ENCODE data around the gene YIPF4. TPM values are rescaled to one million over a fixed set of nuclear protein-coding genes. Genes with fewer than 3 reads are reported as not detected.
"Not testable (repeated sequence)": the region's sequence is repeated elsewhere in the genome, so short reads cannot be mapped to it uniquely, and the experiment has no call there.

The YIPF4 gene
- total RNA-seq, 1 donor from 2014 or later: 39.4 TPM

DNA sequence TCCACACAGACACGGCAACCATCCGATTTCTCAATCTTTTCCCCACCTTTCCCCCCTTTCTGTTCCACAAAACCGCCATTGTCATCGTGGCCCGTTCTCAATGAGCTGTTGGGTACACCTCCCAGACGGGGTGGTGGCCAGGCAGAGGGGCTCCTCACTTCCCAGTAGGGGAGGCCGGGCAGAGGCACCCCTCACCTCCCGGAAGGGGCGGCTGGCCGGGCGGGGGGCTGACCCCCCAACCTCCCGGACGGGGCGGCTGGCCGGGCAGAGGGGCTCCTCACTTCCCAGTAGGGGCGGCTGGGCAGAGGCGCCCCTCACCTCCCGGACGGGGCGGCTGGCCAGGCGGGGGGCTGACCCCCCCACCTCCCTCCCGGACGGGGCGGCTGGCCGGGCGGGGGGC is 15.8 kb downstream of the YIPF4 start:
- Mint-ChIP-seq H3K4me1 (ENCODE audit: low read depth) (peaks cover 12% of the 10 kb centered on the region), H3K36me3 (ENCODE audit: low read depth) (peaks cover 16% of the 10 kb centered on the region)
- intact Hi-C loops (cut with micrococcal nuclease); H3K9me3 Mint-ChIP-seq; H3K27ac Mint-ChIP-seq; DNase-seq (ENCODE audit: low spot score); H3K27me3 Mint-ChIP-seq (ENCODE audit: insufficient read depth); H3K4me3 Mint-ChIP-seq: not testable (repeated sequence)

DNA sequence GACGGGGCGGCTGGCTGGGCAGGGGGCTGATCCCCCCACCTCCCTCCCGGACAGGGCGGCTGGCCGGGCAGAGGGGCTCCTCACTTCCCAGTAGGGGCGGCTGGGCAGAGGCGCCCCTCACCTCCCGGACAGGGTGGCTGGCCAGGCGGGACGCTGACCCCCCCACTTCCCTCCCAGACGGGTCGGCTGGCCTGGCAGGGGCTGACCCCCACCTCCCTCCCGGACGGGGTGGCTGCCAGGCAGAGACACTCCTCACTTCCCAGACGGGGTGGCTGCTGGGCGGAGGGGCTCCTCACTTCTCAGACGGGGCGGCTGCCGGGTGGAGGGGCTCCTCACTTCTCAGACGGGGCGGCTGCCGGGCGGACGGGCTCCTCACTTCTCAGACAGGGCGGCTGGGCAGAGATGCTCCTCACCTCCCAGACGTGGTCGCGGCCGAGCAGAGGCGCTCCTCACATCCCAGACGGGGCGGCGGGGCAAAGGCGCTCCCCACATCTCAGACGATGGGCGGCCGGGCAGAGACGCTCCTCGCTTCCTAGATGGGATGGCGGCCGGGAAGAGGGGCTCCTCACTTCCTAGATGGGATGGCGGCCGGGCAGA is 16.4 kb downstream of the YIPF4 start:
- H3K4me1 Mint-ChIP-seq (ENCODE audit: low read depth); H3K27ac Mint-ChIP-seq; H3K4me3 Mint-ChIP-seq; H3K9me3 Mint-ChIP-seq; DNase-seq (ENCODE audit: low spot score); H3K27me3 Mint-ChIP-seq (ENCODE audit: insufficient read depth); intact Hi-C loops (cut with micrococcal nuclease): not testable (repeated sequence)
- H3K36me3 Mint-ChIP-seq (ENCODE audit: low read depth): peaks cover 18% of the 10 kb centered on the region

DNA sequence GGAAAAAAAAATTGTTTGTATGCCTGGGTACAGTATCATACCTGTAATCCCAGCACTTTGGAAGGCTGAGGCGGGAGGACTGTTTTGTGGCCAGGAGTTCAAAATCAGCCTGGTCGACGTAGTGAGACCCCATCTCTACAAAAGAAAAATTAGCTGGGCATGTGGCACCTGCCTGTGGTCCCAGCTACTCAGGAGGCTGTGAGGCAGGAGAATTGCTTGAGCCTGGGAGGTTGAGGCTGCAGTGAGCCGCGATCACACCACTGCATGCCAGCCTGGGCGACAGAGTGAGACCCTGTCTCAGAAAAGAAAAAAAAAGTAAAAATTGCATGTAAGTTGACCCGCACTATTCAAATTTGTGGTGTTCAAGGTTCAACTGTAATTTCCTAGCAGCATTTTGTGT is 32.9 kb downstream of the YIPF4 start:
- DNase-seq (ENCODE audit: low spot score): no peak
- intact Hi-C loops (cut with micrococcal nuclease): no loop called here
- no peak overlapping the region for H3K4me3 Mint-ChIP-seq
- peaks cover 5% of the 10 kb centered on the region for H3K36me3 Mint-ChIP-seq (ENCODE audit: low read depth)
- no peaks in the 10 kb centered on the region for H3K4me1 Mint-ChIP-seq (ENCODE audit: low read depth)
- H3K27me3 Mint-ChIP-seq (ENCODE audit: insufficient read depth): no peaks in the 10 kb centered on the region
- no peak overlapping the region for H3K27ac Mint-ChIP-seq
- H3K9me3 Mint-ChIP-seq: no peaks in the 10 kb centered on the region

DNA sequence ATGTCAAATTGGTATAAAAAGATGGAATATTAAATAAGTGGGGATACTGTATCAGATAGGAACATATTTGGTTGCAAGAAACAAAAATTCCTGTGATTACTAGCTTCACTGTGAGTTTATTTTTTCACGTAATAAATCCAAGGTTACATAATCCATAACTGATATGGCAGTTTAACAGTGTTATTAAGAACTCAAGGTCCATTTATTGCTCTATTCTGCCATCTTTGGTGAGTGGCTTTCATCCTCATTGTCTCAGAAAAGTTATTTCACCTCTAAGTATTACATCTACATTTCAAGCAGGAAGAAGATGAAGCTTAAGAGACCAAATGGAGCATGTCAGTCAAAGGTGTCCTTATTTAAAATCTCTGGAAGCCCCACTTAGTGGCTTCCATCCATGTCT is 37.2 kb downstream of the YIPF4 start:
- Mint-ChIP-seq H3K4me1 (ENCODE audit: low read depth) (no peaks in the 10 kb centered on the region), H3K9me3 (no peaks in the 10 kb centered on the region), H3K36me3 (ENCODE audit: low read depth) (no peaks in the 10 kb centered on the region), H3K27ac (no peak overlapping the region), H3K27me3 (ENCODE audit: insufficient read depth) (no peaks in the 10 kb centered on the region), H3K4me3 (no peak overlapping the region)
- intact Hi-C loops (cut with micrococcal nuclease): no loop called here
- no peak for DNase-seq (ENCODE audit: low spot score)

DNA sequence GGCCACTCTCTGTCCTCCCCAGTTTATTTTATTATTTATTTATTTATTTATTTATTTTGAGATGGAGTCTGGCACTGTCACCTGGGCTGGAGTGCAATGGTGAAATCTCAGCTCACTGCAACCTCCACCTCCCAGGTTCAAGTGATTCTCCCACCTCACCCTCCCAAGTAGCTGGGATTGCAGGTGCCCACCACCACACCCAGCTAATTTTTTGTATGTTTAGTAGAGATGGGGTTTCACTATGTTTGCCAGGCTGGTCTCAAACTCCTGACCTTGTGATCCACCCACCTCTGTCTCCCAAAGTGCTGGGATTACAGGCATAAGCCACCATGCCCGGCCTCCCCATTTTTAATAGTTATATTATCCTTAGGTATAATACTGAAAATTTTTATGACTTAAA is 51.0 kb downstream of the YIPF4 start:
- H3K4me1 Mint-ChIP-seq (ENCODE audit: low read depth); DNase-seq (ENCODE audit: low spot score); H3K27me3 Mint-ChIP-seq (ENCODE audit: insufficient read depth); intact Hi-C loops (cut with micrococcal nuclease); H3K4me3 Mint-ChIP-seq; H3K36me3 Mint-ChIP-seq (ENCODE audit: low read depth); H3K27ac Mint-ChIP-seq; H3K9me3 Mint-ChIP-seq: not testable (repeated sequence)

DNA sequence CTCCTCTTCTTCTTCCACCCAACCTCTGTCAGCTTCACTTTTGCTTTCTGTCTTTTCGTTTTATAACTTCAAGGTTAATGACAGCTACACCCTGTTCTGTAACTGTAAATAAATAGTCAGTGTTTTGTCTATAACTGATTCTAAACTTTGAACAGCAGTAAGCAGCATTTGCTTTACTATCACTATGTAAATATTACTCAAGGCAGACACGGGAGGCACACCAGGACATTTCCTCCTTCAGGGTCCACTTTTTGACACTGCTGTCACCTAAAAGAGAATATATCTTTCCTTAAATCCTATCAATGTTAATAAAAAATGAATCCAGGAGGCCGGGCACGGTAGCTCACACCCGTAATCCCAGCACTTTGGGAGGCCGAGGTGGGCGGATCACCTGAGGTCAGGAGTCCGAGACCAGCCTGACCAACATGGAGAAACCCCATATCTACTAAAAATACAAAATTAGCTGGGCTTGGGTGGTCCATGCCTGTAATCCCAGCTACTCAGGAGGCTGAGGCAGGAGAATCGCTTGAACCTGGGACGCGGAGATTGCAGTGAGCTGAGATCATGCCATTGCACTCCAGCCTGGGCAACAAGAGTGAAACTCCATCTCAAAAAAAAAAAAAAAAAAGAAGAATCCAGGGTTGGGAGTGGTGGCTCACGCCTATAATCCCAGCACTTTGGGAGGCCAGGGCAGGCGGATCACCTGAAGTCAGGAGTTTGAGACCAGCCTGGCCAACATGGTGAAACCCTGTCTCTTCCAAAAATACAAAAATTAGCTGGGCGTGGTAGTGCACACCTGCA is 51.7 kb downstream of the YIPF4 start:
- H3K27me3 Mint-ChIP-seq (ENCODE audit: insufficient read depth); H3K27ac Mint-ChIP-seq; H3K4me3 Mint-ChIP-seq; H3K9me3 Mint-ChIP-seq; DNase-seq (ENCODE audit: low spot score); intact Hi-C loops (cut with micrococcal nuclease); H3K4me1 Mint-ChIP-seq (ENCODE audit: low read depth); H3K36me3 Mint-ChIP-seq (ENCODE audit: low read depth): not testable (repeated sequence)

DNA sequence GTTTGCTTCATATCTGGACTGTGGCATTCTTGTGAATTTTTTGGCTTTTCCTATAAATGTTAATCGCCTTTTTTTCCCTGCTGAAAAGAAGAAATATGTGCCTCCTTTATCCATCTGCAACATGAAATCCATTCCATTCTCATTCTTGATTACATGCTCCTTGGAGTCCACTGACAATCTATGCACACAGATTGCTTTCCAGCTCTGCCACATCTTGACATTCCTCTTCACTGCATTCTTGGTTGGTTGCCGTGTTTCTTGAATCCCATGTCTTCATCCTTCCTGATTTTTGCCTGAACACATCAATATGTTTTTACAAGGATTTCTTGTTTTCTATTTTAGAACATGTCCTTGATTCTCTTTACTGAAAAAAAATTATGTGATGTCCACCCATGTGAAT is 52.4 kb downstream of the YIPF4 start:
- no peak for DNase-seq (ENCODE audit: low spot score)
- Mint-ChIP-seq H3K9me3 (no peaks in the 10 kb centered on the region), H3K27me3 (ENCODE audit: insufficient read depth) (no peaks in the 10 kb centered on the region), H3K4me1 (ENCODE audit: low read depth) (no peaks in the 10 kb centered on the region), H3K4me3 (no peak overlapping the region), H3K36me3 (ENCODE audit: low read depth) (peaks cover 2% of the 10 kb centered on the region), H3K27ac (no peak overlapping the region)
- intact Hi-C loops (cut with micrococcal nuclease): no loop called here

DNA sequence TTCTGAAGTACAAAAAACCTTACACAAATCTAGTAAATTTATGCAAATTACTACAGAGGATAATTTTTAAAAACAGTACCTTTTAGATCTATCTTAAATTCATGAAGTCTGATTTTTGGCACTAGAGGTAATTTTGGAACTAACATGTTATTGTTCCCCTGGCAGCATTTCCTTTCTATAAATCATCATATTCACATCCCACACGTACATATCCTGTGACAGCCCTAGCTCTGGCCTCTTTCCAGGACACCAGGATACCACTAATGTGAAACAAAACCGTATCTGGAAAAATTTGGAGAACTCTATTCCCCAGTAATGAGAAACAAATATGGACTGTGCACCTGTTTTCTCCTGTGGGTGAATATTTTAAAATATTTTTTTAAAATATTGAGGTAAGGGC is 65.1 kb downstream of the YIPF4 start:
- Mint-ChIP-seq H3K4me1 (ENCODE audit: low read depth) (no peaks in the 10 kb centered on the region), H3K27ac (no peak overlapping the region), H3K27me3 (ENCODE audit: insufficient read depth) (no peaks in the 10 kb centered on the region), H3K36me3 (ENCODE audit: low read depth) (no peaks in the 10 kb centered on the region), H3K9me3 (no peaks in the 10 kb centered on the region), H3K4me3 (no peak overlapping the region)
- DNase-seq (ENCODE audit: low spot score): no peak
- intact Hi-C loops (cut with micrococcal nuclease): no loop called here

DNA sequence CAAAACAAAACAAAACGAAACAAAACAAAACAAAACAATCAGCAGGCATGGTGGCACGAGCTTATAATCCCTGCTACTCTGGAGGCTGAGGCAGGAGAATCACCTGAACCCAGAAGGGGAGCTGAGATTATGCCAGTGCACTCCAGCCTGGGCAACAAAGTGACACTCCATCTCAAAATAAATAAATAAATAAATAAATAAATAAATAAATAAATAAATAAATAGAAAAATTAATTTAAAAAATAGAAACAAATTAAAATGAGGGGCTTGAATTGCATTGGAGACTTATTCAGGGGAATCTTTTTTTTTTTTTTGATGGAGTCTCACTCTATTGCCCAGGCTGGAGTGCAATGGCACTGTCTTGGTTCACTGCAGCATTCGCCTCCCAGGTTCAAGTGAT is 73.1 kb downstream of the YIPF4 start:
- H3K4me3 Mint-ChIP-seq; H3K4me1 Mint-ChIP-seq (ENCODE audit: low read depth); DNase-seq (ENCODE audit: low spot score); H3K9me3 Mint-ChIP-seq; H3K27ac Mint-ChIP-seq; H3K27me3 Mint-ChIP-seq (ENCODE audit: insufficient read depth); H3K36me3 Mint-ChIP-seq (ENCODE audit: low read depth): not testable (repeated sequence)
- intact Hi-C loops (cut with micrococcal nuclease): loop anchor here (10.0 kb wide), 2 partner anchors 396 to 1244 kb away; partner anchors contain the start of gene FAM98A

DNA sequence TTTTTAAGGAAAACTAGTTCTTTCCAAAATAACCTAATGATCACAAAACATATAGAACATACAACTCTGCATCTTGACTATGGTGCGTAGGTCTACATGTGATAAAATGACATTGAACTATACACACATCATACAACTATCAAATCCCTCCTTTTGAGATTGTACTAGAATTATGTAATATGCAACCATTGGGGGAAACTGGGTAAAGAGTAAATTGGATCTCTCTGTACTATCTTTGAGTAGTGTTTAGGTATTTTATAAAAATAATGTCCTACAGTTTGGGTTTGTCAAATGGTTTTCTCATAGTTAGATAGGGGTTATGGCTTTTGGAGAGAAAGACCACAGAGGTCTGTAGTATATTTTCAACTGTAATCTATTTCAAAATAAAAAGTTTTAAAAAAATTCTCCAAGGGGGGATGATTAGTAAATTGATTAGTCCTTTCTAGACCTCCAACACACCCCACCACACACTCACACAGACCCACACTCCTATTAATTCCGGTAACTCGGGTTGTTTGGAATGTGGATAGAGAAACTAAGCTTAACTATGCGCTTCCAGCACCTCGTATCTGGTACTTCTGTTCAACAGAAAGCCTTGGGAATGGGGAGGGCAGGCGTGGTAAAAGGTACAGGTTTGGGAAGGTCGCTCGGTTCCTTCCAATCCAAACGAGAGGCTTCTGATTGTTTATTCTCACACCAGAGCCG is 78.4 kb downstream of the YIPF4 start:
- no peaks in the 10 kb centered on the region for H3K27me3 Mint-ChIP-seq (ENCODE audit: insufficient read depth)
- H3K27ac Mint-ChIP-seq: peak overlapping the region; percentile 76
- H3K36me3 Mint-ChIP-seq (ENCODE audit: low read depth): peaks cover 13% of the 10 kb centered on the region
- H3K9me3 Mint-ChIP-seq: no peaks in the 10 kb centered on the region
- no peak for DNase-seq (ENCODE audit: low spot score)
- intact Hi-C loops (cut with micrococcal nuclease): loop anchor here (1.0 to 10.0 kb wide), 4 partner anchors 273 to 1239 kb away; partner anchors contain the start of genes FAM98A, SPAST and TTC27
- peaks cover 33% of the 10 kb centered on the region for H3K4me1 Mint-ChIP-seq (ENCODE audit: low read depth)
- peak overlapping the region; percentile 89 for H3K4me3 Mint-ChIP-seq

DNA sequence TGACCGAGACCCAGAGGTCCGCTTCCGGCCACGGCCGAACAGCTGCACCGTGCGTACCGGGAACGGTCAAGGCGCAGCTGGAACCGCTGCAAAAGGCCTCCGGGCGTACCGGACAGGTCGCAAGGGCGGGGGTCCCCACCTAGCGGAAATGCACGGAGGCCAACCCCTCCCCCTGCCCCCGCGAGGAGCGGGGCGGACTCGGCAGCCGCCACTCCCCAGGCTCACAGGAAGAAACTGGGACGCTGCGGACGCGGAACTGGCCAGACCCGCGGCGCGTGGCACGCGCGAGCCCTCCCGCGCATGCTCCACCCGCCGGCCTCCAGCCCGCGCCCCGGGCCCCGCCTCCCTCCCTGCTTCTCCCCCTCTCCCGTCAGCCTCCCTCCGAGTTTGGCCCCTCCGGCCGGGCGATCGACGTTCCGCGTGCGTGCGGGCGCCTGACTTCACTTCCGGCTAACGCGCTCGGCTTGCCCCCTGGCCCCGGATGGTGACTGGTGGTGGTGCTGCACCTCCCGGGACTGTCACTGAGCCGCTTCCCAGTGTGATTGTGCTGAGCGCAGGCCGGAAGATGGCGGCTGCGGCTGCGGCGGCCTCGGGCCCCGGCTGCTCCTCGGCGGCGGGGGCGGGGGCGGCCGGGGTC is 79.1 kb downstream of the YIPF4 start, which contains the start of gene BIRC6:
Gene BIRC6 (plus strand): TSS at position 343 of the 637 bp plus-strand sequence. CDS start 139 bp downstream, at position 482.
- peaks cover 19% of the 10 kb centered on the region for H3K36me3 Mint-ChIP-seq (ENCODE audit: low read depth)
- intact Hi-C loops (cut with micrococcal nuclease): loop anchor here (1.0 to 10.0 kb wide), 7 partner anchors 79 to 1238 kb away; partner anchors contain the start of genes FAM98A, MEMO1, SLC30A6 and SPAST
- DNase-seq (ENCODE audit: low spot score): peak; percentile 92
- H3K4me3 Mint-ChIP-seq: peak within 1 kb of the TSS; percentile 89
- no peaks in the 10 kb centered on the region for H3K9me3 Mint-ChIP-seq
- H3K27me3 Mint-ChIP-seq (ENCODE audit: insufficient read depth): no peaks in the 10 kb centered on the region
- peak within 1 kb of the TSS; percentile 96 for H3K27ac Mint-ChIP-seq
- H3K4me1 Mint-ChIP-seq (ENCODE audit: low read depth): peaks cover 38% of the 10 kb centered on the region

DNA sequence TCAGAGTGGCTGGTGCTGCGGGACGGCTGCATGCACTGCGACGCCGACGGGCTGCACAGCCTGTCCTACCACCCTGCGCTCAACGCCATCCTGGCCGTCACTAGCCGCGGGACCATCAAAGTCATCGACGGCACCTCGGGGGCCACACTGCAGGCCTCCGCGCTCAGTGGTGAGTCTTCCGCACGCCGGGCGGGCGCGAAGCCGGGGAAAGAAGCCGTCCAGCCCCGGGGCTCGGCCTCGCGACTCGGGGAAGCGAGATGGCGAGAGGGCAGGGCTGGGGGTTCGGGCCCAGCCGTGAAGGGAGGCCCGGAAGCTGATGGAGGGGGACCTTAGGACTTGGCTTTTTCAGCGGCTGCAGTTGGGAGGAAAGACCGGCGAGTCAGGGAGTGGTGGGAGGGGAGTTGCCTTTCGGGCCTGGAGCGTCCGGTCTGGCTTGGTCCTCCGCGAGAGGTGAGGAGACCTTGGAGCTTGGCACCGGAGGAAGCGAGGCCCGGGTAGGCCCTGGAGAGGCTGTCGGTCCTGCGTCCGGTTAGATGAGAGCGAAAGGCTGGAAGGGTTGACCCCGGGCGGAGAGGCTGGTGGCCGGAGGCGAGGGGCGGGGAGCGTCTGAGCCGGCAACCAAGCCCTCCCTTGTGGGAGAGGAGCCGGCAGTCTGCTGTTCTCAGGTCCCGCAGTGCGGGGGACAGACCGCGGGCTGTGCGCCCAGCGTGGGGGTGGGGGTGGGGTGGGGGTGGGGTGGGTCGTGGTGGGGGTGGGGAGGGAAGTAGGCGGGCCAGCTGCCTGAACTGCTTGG is 79.8 kb downstream of the YIPF4 start:
- Mint-ChIP-seq H3K27me3 (ENCODE audit: insufficient read depth) (no peaks in the 10 kb centered on the region), H3K4me1 (ENCODE audit: low read depth) (peaks cover 40% of the 10 kb centered on the region), H3K4me3 (peak overlapping the region; percentile 89), H3K27ac (peak overlapping the region; percentile 96), H3K9me3 (no peaks in the 10 kb centered on the region), H3K36me3 (ENCODE audit: low read depth) (peaks cover 20% of the 10 kb centered on the region)
- peak; percentile 34 for DNase-seq (ENCODE audit: low spot score)
- intact Hi-C loops (cut with micrococcal nuclease): loop anchor here (1.0 to 10.0 kb wide), 6 partner anchors 80 to 1237 kb away; partner anchors contain the start of genes FAM98A, MEMO1, SLC30A6 and TTC27
